Rectal smooth muscle tissue (tissue), 1 donor: ENCODE measurements around the gene MAP3K14.

Experiments
- H3K27ac ChIP-seq: one replicate; pipeline ENCODE4 v1.7.0; 2013; ENCODE audit warnings: low read depth, low read length, inconsistent platforms
- H3K27me3 ChIP-seq: one replicate; pipeline ENCODE4 v1.7.0; 2013; ENCODE audit warnings: low read length; ENCODE audit not compliant: control insufficient read depth, insufficient read depth
- H3K36me3 ChIP-seq: one replicate; pipeline ENCODE4 v1.7.0; 2013; ENCODE audit warnings: low read length; ENCODE audit not compliant: control insufficient read depth, insufficient read depth
- H3K4me1 ChIP-seq: one replicate; pipeline ENCODE4 v1.7.0; 2013; ENCODE audit warnings: low read length; ENCODE audit not compliant: control insufficient read depth, insufficient read depth
- H3K4me3 ChIP-seq: one replicate; pipeline ENCODE4 v1.7.0; 2013; ENCODE audit warnings: low read length
- H3K9ac ChIP-seq: one replicate; pipeline ENCODE4 v1.7.0; 2013; ENCODE audit warnings: low read length

The MAP3K14 gene

DNA sequence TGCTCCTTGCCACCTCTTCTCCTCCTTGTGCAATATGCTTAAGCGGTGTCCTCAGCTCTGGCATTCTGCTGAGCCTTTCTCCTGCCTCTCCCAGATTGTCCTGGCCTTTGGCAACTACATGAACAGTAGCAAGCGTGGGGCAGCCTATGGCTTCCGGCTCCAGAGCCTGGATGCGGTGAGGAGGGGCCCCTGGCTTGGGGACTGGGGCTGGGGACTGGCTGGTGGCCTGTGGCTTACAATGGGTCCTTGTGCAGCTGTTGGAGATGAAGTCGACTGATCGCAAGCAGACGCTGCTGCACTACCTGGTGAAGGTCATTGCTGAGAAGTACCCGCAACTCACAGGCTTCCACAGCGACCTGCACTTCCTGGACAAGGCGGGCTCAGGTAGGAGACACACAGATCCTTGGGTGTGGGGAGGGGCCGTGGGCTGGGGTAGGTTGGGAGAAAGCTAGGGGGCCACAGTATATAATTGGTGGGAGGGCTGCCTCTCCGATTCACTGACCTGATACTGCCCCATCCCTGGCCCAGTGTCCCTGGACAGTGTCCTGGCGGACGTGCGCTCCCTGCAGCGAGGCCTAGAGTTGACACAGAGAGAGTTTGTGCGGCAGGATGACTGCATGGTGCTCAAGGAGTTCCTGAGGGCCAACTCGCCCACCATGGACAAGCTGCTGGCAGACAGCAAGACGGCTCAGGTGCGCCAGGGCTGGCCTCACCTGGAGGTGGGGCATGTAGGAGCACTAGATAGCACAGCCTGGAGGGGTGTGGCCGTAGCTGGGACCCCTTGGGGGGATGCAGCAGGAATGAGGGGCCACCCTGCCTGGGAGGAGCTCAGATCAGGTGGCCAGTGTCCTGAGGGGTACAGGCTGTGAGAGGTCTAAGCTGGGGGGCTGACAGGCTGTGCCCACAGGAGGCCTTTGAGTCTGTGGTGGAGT, 71.8 kb downstream of the MAP3K14 start:
- Histone ChIP-seq H3K27me3 (peaks cover 8% of the 10 kb centered on the region), H3K36me3 (peaks cover 3% of the 10 kb centered on the region), H3K9ac (no peak overlapping the region), H3K4me3 (no peak overlapping the region), H3K27ac (no peak overlapping the region), H3K4me1 (peaks cover 4% of the 10 kb centered on the region)

DNA sequence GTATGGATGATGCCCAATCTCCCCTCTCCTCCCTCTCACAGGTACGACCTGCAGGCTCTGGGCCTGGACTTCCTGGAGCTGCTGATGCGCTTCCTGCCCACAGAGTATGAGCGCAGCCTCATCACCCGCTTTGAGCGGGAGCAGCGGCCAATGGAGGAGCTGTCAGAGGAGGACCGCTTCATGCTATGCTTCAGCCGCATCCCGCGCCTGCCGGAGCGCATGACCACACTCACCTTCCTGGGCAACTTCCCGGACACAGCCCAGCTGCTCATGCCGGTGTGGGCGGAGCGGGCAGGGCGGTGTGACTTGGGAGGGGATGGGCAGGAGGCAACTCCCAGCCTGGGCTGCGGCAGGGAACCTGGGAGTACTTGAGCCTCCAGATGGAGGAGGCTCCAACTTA, 73.1 kb downstream of the MAP3K14 start:
- H3K36me3 ChIP-seq: peaks cover 3% of the 10 kb centered on the region
- H3K4me1 ChIP-seq: peaks cover 4% of the 10 kb centered on the region
- no peak overlapping the region for H3K9ac ChIP-seq
- no peak overlapping the region for H3K4me3 ChIP-seq
- H3K27ac ChIP-seq: no peak overlapping the region
- peaks cover 14% of the 10 kb centered on the region for H3K27me3 ChIP-seq

DNA sequence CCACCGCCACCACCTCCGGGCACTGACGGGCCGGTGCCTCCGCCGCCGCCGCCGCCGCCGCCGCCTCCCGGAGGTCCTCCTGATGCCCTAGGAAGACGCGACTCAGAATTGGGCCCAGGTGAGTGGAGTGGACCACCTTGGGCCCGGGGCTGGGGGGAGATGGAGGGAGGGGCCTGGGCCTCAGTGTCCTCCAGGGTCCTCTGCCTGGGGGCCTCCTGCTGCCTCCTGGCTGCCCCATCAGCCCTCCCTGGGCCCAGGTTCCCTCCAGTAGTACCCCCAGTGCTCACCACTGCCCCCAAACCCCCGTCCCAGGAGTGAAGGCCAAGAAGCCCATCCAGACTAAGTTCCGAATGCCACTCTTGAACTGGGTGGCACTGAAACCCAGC, 74.8 kb downstream of the MAP3K14 start:
- Histone ChIP-seq H3K27me3 (peaks cover 14% of the 10 kb centered on the region), H3K27ac (no peak overlapping the region), H3K4me1 (peaks cover 4% of the 10 kb centered on the region), H3K9ac (no peak overlapping the region), H3K36me3 (peaks cover 3% of the 10 kb centered on the region), H3K4me3 (no peak overlapping the region)

DNA sequence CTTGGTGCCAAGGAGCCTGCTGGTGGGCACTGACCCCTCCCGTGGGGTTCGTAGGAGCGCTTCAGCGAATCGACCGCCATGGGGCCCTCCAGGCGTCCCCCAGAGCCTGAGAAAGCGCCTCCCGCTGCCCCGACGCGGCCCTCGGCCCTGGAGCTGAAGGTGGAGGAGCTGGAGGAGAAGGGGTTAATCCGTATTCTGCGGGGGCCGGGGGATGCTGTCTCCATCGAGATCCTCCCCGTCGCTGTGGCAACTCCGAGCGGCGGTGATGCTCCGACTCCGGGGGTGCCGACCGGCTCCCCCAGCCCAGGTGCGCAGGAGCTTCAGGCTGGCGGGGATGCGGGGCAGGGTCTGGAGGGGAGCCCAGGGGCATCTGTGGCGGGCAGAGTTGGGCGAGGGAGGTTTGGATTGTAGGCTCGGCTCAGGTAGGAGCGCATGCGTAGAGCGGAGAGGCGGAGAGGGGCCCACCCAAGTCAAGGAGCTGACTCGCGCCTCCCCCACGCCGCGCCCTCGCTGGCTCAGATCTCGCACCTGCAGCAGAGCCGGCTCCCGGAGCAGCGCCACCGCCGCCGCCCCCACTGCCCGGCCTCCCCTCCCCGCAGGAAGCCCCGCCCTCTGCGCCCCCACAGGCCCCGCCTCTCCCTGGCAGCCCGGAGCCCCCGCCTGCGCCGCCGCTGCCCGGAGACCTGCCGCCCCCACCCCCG, 75.3 kb downstream of the MAP3K14 start:
- Histone ChIP-seq H3K27me3 (peaks cover 14% of the 10 kb centered on the region), H3K4me3 (no peak overlapping the region), H3K4me1 (no peaks in the 10 kb centered on the region), H3K9ac (no peak overlapping the region), H3K36me3 (peaks cover 3% of the 10 kb centered on the region), H3K27ac (no peak overlapping the region)

DNA sequence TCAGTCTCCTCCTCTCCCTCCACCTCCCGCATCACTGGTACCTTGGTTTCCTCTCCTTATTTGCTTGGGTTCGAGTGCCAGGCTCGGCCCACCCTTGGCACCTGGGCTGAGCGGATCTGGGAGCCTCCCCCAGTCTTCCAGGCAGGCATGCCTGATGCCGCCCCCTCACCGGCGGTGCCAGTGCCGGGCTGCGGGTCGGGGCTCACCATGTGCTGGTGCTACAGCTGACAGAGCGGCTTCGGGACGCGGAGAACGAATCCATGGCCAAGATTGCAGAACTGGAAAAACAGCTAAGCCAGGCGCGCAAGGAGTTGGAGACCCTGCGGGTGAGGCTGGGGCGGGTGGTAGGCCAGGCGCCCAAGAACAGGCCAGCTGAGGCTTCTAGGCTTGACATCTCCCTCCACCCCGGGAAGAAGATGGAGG, 75.9 kb downstream of the MAP3K14 start:
- no peak overlapping the region for H3K27ac ChIP-seq
- no peaks in the 10 kb centered on the region for H3K4me1 ChIP-seq
- H3K9ac ChIP-seq: no peak overlapping the region
- H3K36me3 ChIP-seq: peaks cover 3% of the 10 kb centered on the region
- H3K4me3 ChIP-seq: no peak overlapping the region
- peaks cover 14% of the 10 kb centered on the region for H3K27me3 ChIP-seq

DNA sequence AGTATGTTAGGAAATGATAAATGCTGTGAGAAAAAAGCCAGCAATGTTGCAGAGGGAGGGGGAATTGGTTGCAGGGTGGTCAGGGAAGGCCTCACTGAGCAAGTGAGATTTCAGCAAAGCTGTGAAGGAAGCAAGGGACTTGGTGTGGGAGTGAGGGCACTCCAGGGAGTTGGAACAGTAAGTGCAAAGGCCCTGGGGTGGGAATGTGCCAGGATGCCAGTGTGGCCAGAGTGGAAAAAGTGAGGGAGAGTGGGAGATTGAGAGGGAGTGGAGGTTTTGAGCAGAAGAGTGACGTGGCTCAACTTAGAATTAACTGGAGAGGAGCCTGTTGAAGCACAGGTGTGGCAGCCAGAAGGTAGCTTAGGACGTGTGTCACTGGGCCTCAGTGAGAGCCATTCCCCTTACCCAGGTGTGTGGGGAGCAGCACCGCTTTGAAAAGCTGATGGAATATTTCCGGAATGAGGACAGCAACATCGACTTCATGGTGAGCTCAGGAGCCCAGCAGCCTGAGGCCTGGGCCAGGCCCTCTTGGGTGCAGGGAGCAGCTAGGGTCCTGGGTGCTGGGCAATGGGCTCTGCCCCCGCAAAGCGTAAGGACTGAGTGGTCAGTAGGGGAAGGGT, 78.6 kb downstream of the MAP3K14 start:
- H3K9ac ChIP-seq: no peak overlapping the region
- peaks cover 14% of the 10 kb centered on the region for H3K27me3 ChIP-seq
- no peak overlapping the region for H3K4me3 ChIP-seq
- no peak overlapping the region for H3K27ac ChIP-seq
- H3K36me3 ChIP-seq: no peaks in the 10 kb centered on the region
- no peaks in the 10 kb centered on the region for H3K4me1 ChIP-seq

DNA sequence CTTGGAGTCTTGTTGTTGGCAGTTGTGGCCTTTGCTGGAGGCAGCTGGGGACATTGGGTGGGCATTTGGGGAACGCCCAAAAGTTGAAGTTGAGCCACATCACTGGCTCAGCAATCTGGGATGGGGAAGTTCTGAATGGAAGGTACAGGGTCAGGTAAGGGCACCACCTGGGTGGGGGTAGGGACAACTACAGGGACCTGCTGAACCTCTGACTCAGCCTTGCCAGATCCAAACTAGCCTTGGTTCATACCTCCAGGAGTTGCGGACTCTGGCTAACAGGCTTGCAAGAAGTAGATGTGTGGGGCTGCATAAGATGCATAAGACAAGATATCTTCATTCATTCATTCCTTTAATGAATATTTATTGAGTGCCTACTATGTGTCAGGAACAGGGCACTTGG, 79.1 kb downstream of the MAP3K14 start:
- H3K27ac ChIP-seq: no peak overlapping the region
- H3K27me3 ChIP-seq: peaks cover 14% of the 10 kb centered on the region
- no peak overlapping the region for H3K9ac ChIP-seq
- H3K36me3 ChIP-seq: no peaks in the 10 kb centered on the region
- H3K4me1 ChIP-seq: no peaks in the 10 kb centered on the region
- no peak overlapping the region for H3K4me3 ChIP-seq

DNA sequence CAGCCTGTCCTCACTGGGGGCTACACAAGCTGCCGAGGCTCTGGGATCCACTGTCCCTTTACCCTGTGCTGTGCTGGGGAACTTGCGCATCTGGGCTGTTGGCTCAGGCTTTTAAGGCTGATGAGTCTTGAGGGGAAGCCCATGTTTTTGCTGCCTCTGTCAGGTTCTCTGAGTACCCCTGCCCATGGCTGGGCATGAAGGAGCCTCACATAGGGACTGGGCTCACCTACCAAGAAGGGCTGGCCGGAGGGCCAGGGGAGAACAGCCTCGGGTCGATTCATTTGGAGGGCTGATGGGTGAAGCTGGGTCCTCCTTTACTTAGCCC, 80.6 kb downstream of the MAP3K14 start:
- H3K27ac ChIP-seq: no peak overlapping the region

DNA sequence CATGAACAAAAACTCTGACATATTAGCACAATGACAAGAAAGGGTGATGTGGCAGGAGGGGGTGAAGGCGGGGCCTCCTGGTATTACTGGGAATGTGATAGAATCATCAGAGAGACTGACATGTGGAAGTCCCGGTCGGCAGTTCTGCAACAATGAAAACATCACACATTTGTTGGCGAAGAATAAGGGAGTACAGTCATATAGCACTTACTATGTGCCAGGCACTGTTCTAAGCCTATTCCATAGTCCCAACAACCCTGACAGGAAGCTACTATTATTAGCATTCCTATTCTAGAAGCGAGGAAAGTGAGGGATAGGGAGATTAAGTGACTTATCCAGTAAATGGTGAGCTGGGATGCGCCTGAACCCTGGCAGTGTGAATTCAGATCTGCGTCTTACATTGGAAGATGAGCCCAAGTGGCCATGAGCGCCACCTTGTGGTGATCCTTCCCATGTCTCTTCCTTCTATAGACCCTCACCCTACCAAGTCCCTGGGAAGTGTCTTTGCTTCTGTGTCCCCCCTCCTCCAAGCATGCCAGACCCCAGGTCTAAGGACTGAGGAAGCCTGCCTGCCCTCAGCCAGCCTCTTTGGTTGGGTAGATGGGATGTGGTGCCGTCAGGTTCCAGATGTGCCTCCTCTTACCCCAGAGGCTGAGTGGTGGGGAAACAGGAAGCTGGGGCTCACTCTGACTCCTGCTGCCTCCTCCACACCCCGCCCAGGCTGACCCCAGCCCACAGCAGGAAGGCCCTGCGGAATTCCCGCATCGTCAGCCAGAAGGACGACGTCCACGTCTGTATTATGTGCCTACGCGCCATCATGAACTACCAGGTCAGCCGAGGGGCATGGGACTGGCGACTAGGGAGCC, 81.2 kb downstream of the MAP3K14 start:
- Histone ChIP-seq H3K9ac (no peak overlapping the region), H3K4me1 (no peaks in the 10 kb centered on the region), H3K27ac (no peak overlapping the region), H3K4me3 (no peak overlapping the region), H3K27me3 (peaks cover 9% of the 10 kb centered on the region), H3K36me3 (no peaks in the 10 kb centered on the region)

More for the DNA sequence above, 80.6 kb downstream of the MAP3K14 start:
- H3K27me3 ChIP-seq: peaks cover 13% of the 10 kb centered on the region
- H3K36me3 ChIP-seq: no peaks in the 10 kb centered on the region
- H3K4me3 ChIP-seq: no peak overlapping the region
- H3K9ac ChIP-seq: no peak overlapping the region
- no peaks in the 10 kb centered on the region for H3K4me1 ChIP-seq

DNA sequence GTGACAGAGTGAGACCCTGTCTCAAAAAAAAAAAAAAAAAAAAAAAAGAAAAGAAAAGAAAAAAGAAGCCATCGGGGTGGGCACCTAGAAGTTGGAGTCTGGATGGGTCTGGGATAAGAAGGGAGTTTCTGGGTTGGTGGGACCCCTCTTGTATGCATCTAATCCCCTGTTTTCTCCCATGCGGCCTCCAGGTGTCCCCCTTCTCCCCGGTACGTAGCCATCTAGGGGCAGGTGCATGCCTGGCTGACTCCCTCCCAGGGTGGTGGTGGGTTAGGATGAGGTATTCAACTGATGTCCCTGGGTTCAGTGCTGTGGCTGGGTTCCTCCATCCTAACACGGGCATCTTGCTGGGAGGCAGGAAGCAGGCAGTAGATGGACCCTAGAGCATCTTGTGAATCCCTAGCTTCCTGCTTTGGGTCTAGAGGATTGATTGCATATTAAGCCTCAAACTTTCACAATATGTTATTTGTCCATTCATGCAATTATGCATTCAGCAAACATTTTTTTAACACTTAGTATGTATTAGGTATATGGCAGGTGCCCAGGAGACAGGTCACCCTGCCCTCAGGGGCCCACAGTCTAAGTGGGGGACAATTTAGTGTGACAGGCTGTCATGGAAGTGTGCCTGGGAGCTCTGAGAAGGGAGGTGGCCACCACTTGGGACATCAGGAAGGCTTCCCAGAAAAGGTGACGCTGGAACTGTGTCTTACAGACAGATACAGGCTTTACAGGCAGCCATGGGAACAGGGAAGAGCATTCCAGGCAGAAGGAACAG, 82.0 kb downstream of the MAP3K14 start:
- Histone ChIP-seq H3K4me1 (peaks cover 2% of the 10 kb centered on the region), H3K9ac (no peak overlapping the region), H3K36me3 (no peaks in the 10 kb centered on the region), H3K27me3 (peaks cover 6% of the 10 kb centered on the region), H3K27ac (no peak overlapping the region), H3K4me3 (no peak overlapping the region)

DNA sequence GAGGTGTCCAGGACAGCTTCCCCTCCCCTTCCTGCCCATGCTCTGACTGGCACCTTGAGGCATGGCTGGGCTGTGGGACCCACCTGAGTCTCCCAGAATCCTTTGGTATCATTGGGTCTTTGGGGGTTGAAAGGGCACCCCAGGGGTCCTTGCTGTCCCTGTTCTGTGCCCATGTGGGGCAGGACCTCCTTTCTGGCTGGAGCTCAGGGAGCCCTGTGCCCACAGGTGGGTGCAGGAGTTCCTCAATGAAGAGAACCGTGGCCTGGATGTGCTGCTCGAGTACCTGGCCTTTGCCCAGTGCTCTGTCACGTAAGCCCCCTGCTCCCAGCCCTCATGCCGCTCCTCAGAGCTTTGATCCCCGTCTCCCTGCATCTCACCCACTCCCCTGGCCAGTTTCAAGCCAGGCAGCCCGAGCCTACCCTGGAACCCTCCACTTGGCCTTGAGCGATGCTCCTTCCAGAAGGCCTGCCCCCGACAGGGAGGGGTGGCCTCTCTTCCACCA, 83.3 kb downstream of the MAP3K14 start:
- no peak overlapping the region for H3K27ac ChIP-seq
- H3K4me1 ChIP-seq: peaks cover 2% of the 10 kb centered on the region
- no peak overlapping the region for H3K4me3 ChIP-seq
- H3K9ac ChIP-seq: no peak overlapping the region
- H3K27me3 ChIP-seq: no peaks in the 10 kb centered on the region
- no peaks in the 10 kb centered on the region for H3K36me3 ChIP-seq
